HG02840 (cell line): ENCODE measurements around the gene TTC28.
"Not testable (repeated sequence)": the region's sequence is repeated elsewhere in the genome, so short reads cannot be mapped to it uniquely, and the experiment has no call there.

Experiments
- ATAC-seq: cut with Tn5 transposase; IDR thresholded peaks from one replicate; pipeline ENCODE4 v1.9.1; 2021; ENCODE audit warnings: mild to moderate bottlenecking, moderate library complexity, moderate number of reproducible peaks; ENCODE audit not compliant: unreplicated experiment, low FRiP score

The TTC28 gene

DNA sequence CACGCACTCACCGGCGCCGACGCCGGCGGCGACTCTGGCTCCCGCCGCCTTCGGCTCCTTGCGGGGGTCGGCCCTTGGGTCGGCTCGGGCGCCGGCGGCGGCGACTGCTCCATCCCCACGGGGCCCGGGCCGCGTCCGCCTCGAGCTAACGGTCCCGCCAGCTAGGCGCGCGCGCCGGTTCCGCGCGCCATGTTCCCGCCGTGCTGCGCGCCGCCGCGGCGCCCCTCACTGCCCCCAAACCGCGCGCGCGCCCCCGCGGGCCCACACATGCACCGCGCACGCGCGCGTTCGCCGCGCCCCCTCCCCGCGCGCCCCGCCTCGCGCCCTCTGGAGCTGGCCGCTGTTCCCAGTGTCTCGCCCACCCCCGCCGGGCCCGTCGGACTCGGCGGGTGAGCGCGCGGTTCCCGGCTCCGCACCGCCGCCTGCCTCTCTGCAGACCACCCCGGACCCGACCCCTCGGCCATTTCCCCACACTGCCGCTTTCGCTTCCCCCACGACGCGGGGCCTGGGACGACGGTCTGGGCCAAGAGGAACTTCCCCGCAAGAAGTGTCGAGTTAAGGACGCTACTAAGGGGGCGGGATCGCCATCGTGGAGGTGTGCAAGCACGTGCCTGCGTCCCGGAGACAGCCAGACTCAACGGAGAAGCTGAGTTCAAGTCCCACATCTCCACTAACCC is at the start of gene TTC28:
Gene TTC28 (minus strand): TSS at position 230 of the 677 bp plus-strand sequence. CDS start 117 bp downstream, at position 113.
- not testable (repeated sequence) for ATAC-seq

GRCh38 chr22:28728621-28729313 is 49.1 kb upstream of the TTC28 start:
- ATAC-seq, result no peak

DNA sequence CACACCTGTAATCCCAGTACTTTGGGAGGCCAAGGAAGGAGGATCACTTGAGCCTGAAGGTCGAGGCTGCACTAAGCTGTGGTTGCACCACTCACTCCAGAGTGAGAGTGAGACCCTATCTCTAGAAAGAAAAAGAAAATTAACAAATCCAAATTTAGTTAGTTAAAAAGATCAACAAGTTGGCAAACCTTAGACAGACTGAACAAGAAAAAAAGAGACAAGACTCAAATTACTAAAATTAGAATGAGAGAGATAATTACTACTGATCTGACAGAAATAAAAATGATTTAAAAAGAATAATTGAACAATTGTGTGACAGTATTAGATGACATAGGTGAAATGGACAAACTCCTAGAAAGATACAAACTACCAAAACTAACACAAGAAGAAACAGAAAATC is 48.4 kb upstream of the TTC28 start:
- ATAC-seq, result no peak

DNA sequence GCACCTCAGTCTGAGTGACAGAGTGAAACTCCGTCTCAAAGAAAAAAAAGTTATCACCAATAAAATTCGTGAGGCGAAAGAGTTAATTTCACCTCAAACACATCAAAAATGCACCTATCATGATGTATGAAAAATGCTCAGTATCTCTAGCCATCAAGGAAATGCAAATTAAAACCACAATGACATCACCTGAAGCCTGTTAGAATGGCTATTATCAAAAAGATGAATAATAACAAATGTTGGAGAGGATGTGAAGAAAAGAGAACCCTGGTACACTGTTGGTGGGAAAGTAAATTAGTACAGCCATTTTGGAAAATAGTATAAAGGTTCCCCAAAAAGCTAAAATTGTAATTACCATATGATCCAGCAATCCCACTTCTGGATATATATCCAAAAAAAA is 38.4 kb upstream of the TTC28 start:
- ATAC-seq, result no peak

GRCh38 chr22:28716686-28717085 is 37.0 kb upstream of the TTC28 start:
- ATAC-seq, result no peak

- ATAC-seq, result no peak
Observed at GRCh38 chr22:28715611-28716010, 36.0 kb upstream of the TTC28 start.

DNA sequence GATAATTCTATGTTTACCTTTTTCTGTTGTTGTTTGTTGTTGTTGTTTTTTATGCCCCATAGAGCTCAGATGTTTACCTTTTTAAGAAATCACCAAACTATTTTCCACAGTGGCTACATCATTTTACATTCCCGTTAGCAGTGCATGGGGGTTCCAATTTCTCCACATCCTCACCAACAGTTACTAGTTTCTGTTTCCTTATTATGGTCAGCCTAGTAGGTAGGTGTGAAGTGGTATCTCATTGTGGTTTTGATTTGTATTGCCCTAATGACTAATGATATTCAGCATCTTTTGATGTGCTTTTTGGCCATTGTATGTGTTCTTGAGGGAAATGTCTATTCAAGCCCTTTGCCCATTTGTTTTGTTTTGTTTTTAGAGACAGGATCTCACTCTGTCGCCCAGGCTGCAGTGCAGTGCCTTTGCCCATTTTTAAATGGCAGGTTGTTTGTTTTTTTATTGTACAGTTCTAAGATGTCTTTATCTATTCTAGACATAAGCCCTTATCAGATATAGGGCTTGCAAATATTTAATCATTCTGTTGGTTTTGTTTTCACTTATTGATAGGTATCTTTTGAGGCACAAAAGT is 34.5 kb upstream of the TTC28 start:
- ATAC-seq, result no peak

DNA sequence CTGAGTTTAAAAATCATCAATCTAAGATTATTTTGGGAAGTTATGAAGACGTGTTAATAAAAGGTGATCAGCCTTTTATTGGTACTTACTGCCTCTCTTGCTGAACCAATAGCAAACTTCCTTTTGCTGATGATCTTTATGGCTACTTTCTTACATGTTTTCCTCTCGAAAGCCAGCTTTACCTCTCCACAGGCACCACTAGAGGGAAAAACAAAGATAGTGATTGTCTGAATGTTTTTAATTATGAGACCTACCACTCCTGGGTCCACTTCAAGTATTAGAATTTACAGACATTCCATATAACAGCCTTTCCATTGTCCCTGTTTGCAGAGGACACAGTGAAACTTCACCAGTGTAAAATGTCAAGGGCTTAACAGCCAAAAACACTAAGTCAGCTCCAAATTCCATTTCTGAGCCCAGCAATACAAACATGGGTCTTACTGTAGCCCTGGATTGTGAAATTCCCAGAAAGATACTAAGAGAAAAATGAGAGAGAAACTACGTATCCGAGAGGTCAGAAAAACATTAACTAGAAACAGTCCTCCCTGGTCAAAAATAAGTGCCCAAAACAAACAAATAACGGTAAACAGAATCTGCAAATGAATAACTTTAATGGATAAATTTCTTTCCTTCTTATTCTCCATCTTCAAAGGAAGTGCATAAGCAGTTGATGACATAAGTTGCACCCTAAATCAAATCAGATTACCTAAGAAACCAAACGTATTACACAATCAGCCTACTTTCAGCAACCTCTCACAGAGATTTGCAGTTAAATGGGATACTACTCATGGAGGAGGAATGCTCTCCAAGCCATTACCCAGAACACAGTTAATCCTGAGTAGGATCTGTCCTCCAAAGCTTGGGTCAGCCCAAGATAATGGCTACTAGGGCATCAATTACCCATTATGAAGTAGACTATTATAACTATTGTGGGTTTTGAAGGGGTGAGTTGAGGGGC is 32.5 kb upstream of the TTC28 start:
- ATAC-seq, result no peak

GRCh38 chr22:28711341-28711740 is 31.7 kb upstream of the TTC28 start:
- ATAC-seq, result no peak

DNA sequence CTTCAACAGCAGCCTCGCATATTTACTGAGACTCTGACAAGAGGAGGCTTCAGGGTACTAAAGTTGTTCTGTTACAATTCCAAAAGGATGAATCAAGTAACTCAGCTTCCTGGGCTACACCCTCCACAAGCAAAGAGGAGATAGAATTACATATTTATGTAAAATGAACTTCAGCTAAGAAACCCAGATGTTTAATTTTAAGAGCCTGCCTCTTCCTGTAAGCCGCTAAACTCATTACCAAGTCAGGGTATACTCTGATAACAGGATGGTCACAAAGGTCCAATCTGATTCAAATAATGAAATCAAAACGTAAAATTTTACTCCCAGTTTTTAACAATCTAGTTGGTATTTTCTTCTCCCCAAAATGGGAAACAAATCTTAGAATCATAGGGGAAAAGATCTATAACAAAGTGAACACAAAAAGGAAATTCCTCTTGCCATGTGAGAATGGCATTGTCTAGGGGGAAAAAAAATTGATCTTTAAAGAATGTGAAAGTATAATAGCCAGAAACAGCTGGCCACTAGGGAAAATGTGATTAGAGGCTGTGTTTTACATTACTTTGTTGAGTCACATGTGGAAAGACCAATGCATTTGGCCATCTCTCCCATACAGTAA is 31.0 kb upstream of the TTC28 start:
- no peak for ATAC-seq

DNA sequence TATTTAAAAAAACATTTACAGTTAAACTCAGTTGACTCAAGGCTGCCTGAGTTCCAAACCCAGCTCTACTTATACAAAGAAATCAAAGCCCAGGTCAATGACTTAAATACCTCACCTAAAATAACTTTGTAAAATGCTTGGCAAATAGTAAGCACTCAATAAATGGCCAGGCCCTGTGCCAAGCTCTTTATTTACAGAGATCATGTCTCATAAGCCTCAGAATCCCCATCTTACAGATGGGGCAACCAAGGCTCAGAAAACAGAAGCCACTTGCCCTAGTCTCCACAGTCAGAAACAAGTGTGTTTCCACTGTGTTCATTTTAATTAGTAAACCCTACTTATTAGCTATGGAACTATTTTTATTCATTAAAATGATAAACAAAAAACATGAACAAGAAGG is 30.5 kb upstream of the TTC28 start:
- ATAC-seq, result no peak

GRCh38 chr22:28706845-28707244 is 27.2 kb upstream of the TTC28 start:
- no peak for ATAC-seq

GRCh38 chr22:28703436-28703835 is 23.8 kb upstream of the TTC28 start:
- no peak for ATAC-seq

- no peak for ATAC-seq
Observed at GRCh38 chr22:28702891-28703290, 23.3 kb upstream of the TTC28 start.

GRCh38 chr22:28693041-28693760 is 13.6 kb upstream of the TTC28 start:
- ATAC-seq, result not testable (repeated sequence)

- not testable (repeated sequence) for ATAC-seq
Observed at GRCh38 chr22:28689796-28690195, 10.2 kb upstream of the TTC28 start.

GRCh38 chr22:28682966-28683365 is 3.3 kb upstream of the TTC28 start:
- not testable (repeated sequence) for ATAC-seq

DNA sequence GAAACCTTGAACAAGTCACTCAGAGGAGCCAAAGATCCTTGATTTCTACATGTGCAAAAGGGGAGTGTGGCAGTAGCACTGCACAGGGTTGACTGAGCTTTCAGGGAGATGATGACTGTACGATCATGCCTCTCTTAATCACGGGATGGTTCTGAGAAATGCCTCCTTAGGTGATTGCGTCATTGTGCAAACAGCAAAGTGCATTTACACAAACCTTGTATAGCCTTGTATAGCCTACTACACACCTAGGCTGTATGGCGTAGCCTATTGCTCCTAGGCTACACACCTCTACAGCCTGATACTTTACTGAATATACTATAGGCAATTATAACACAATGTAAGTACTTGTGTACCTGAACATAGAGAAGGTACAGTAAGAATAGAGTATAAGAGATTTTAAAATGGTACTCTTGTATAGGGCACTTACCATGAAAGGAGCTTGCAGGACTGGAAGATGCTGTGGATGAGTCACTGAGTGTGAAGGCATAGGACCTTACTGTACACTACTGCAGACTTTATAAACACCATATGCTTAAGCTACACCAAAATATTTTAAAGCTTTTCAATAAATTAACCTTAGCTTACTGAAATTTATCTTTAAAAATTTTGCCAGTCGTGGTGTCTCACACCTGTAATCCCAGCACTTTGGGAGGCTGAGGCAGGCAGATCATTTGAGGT is 1.3 kb upstream of the TTC28 start:
- ATAC-seq, result not testable (repeated sequence)
